Ishikawa (cell line): ENCODE results near the gene KRAS.

ENCODE experiments used
- CEBPB ChIP-seq: IDR thresholded peaks from 2 replicates; pipeline ENCODE4 v1.6.1; 2012
- CREB1 ChIP-seq: IDR thresholded peaks from 2 replicates; pipeline ENCODE4 v1.6.1; 2012; ENCODE audit warnings: low read depth
- EP300 ChIP-seq: IDR thresholded peaks from 2 replicates; pipeline ENCODE4 v1.6.1; 2012; ENCODE audit warnings: borderline replicate concordance
- FOXM1 ChIP-seq: IDR thresholded peaks from 2 replicates; pipeline ENCODE4 v1.6.1; 2012; ENCODE audit warnings: low read depth, borderline replicate concordance
- NFIC ChIP-seq: IDR thresholded peaks from 2 replicates; pipeline ENCODE4 v1.6.1; 2012
- RAD21 ChIP-seq: IDR thresholded peaks from 2 replicates; pipeline ENCODE4 v1.6.1; 2012; ENCODE audit warnings: low read depth
- REST ChIP-seq: IDR thresholded peaks from 2 replicates; pipeline ENCODE4 v1.6.1; 2012; ENCODE audit warnings: low read depth, mild to moderate bottlenecking
- TAF1 ChIP-seq: IDR thresholded peaks from 2 replicates; pipeline ENCODE4 v1.6.1; 2012; ENCODE audit warnings: low read depth, mild to moderate bottlenecking
- TCF12 ChIP-seq: IDR thresholded peaks from 2 replicates; pipeline ENCODE4 v1.6.1; 2012; ENCODE audit warnings: low read depth
- TEAD4 ChIP-seq: IDR thresholded peaks from 2 replicates; pipeline ENCODE4 v1.6.1; 2012
- USF1 ChIP-seq: IDR thresholded peaks from 2 replicates; pipeline ENCODE4 v1.6.1; 2012
- YY1 ChIP-seq: IDR thresholded peaks from 2 replicates; pipeline ENCODE4 v1.6.1; 2012; ENCODE audit warnings: low read depth
- ZBTB7A ChIP-seq: IDR thresholded peaks from 2 replicates; pipeline ENCODE4 v1.6.1; 2012; ENCODE audit warnings: low read depth

GRCh38 chr12:25186038-25186787, 64.5 kb downstream of the KRAS start:
- TF ChIP-seq EP300 (no peak), NFIC (no peak), RAD21 (no peak), USF1 (no peak), REST (no peak), TAF1 (no peak), CEBPB (no peak; the same call in 1 of the 2 replicates), TCF12 (no peak), TEAD4 (no peak), FOXM1 (no peak), YY1 (no peak), CREB1 (no peak), ZBTB7A (no peak)
